Neural cell (in vitro differentiated cells): ENCODE data around the gene KLK8. TPM values are rescaled to one million over a fixed set of nuclear protein-coding genes. Genes with fewer than 3 reads are reported as not detected.

ENCODE experiments used
- H2AFZ ChIP-seq: fragments of 200-600, 300-800 bp; sonication (generic), shearing (Covaris generic); 2 replicates; pipeline ENCODE4 v1.6.0; 2014; ENCODE audit warnings: low read depth, mild to moderate bottlenecking, antibody characterized with exemption, low read length, moderate library complexity
- H3F3A ChIP-seq: fragments of 200-600 bp; shearing (Covaris generic); 2 replicates; pipeline ENCODE4 v1.6.1; 2016; ENCODE audit warnings: mild to moderate bottlenecking, moderate library complexity, mixed read lengths, antibody characterized with exemption, low read length; ENCODE audit not compliant: insufficient read depth, poor library complexity, severe bottlenecking
- H3K27ac ChIP-seq: fragments of 200-600, 300-800 bp; sonication (generic), shearing (Covaris generic); 2 replicates; pipeline ENCODE4 v1.5.1; 2014; ENCODE audit warnings: mild to moderate bottlenecking, low read length, moderate library complexity
- H3K27me3 ChIP-seq: fragments of 300-800, 200-600 bp; sonication (generic), shearing (Covaris generic); 2 replicates; pipeline ENCODE4 v1.6.0; 2014; ENCODE audit warnings: mild to moderate bottlenecking, low read depth, low read length, moderate library complexity; ENCODE audit not compliant: insufficient read depth
- H3K36me3 ChIP-seq: fragments of 300-800, 200-600 bp; sonication (generic), shearing (Covaris generic); 2 replicates; pipeline ENCODE4 v1.5.1; 2014; ENCODE audit warnings: mild to moderate bottlenecking, antibody characterized with exemption, low read length, moderate library complexity; ENCODE audit not compliant: insufficient read depth
- H3K4me2 ChIP-seq: fragments of 300-800, 200-600 bp; sonication (generic), shearing (Covaris generic); 2 replicates; pipeline ENCODE4 v1.6.0; 2014; ENCODE audit warnings: mild to moderate bottlenecking, low read length
- H3K4me3 ChIP-seq: fragments of 300-800, 200-600 bp; sonication (generic), shearing (Covaris generic); 2 replicates; pipeline ENCODE4 v1.5.1; 2014; ENCODE audit warnings: mild to moderate bottlenecking, low read length, moderate library complexity
- H3K79me2 ChIP-seq: fragments of 200-600 bp; shearing (Covaris generic); replicated peaks from 2 replicates; pipeline ENCODE4 v1.6.0; 2014; ENCODE audit warnings: mild to moderate bottlenecking, low read length, moderate library complexity; ENCODE audit not compliant: insufficient read depth
- H3K9ac ChIP-seq: fragments of 300-800, 200-600 bp; sonication (generic), shearing (Covaris generic); 2 replicates; pipeline ENCODE4 v1.6.1; 2016; ENCODE audit warnings: mild to moderate bottlenecking, low read length, mixed read lengths
- H3K9me2 ChIP-seq: fragments of 200-600 bp; shearing (Covaris generic); 2 replicates; pipeline ENCODE4 v1.6.1; 2016; ENCODE audit warnings: mild to moderate bottlenecking, low read length, mixed read lengths; ENCODE audit not compliant: insufficient read depth
- H3K9me3 ChIP-seq: fragments of 200-600, 300-800 bp; sonication (generic), shearing (Covaris generic); 2 replicates; pipeline ENCODE4 v1.6.1; 2016; ENCODE audit warnings: mild to moderate bottlenecking, mixed run types, low read length, moderate library complexity, mixed read lengths
- H4K20me1 ChIP-seq: fragments of 200-600 bp; shearing (Covaris generic); 2 replicates; pipeline ENCODE4 v1.6.1; 2016; ENCODE audit warnings: mild to moderate bottlenecking, mixed run types; ENCODE audit not compliant: insufficient read depth
- EP300 ChIP-seq: fragments of 450-650 bp; conservative IDR thresholded peaks from 2 replicates; pipeline ENCODE4 v1.6.1; 2014; ENCODE audit warnings: antibody characterized with exemption, mild to moderate bottlenecking, moderate library complexity; ENCODE audit not compliant: poor library complexity, severe bottlenecking
- EZH2 ChIP-seq: fragments of 200-600, 300-800 bp; shearing (Covaris generic), sonication (generic); IDR thresholded peaks from 2 replicates; pipeline ENCODE4 v1.6.1; 2014; ENCODE audit warnings: antibody characterized with exemption, low read length, borderline replicate concordance, mild to moderate bottlenecking; ENCODE audit not compliant: insufficient read depth, poor library complexity, severe bottlenecking
- MXI1 ChIP-seq: fragments of 450-650 bp; conservative IDR thresholded peaks from 2 replicates; pipeline ENCODE4 v1.6.1; 2014; ENCODE audit warnings: antibody characterized with exemption, mild to moderate bottlenecking; ENCODE audit not compliant: poor library complexity, severe bottlenecking
- POLR2AphosphoS5 ChIP-seq: IDR thresholded peaks from 2 replicates; pipeline ENCODE4 v1.6.1; 2012
- RAD21 ChIP-seq: fragments of 450-650 bp; conservative IDR thresholded peaks from 2 replicates; pipeline ENCODE4 v1.6.1; 2014; ENCODE audit warnings: antibody characterized with exemption, mild to moderate bottlenecking, moderate library complexity
- SMC3 ChIP-seq: fragments of 450-650 bp; conservative IDR thresholded peaks from 2 replicates; pipeline ENCODE4 v1.6.1; 2014; ENCODE audit warnings: antibody characterized with exemption, mild to moderate bottlenecking, moderate library complexity; ENCODE audit not compliant: poor library complexity
- TAF1 ChIP-seq: IDR thresholded peaks from 2 replicates; pipeline ENCODE4 v1.6.1; 2012; ENCODE audit warnings: low read depth
- polyA plus RNA-seq: library from polyadenylated mRNA; depleted of rRNA; stranded (reverse); fragments of >200 nt; gene quantifications from 2 replicates; pipeline ENCODE4 v1.2.3, GENCODE V29; 2014
- TF ChIP-seq, protein P1 (sequence below): IDR thresholded peaks from 2 replicates; pipeline ENCODE4 v1.6.1; 2012; ENCODE audit warnings: borderline replicate concordance
- TF ChIP-seq, protein P2 (sequence below): fragments of 450-650 bp; IDR thresholded peaks from 2 replicates; pipeline ENCODE4 v1.5.1; 2014; ENCODE audit warnings: antibody characterized with exemption, mild to moderate bottlenecking, moderate library complexity; ENCODE audit not compliant: poor library complexity, severe bottlenecking

Gene KLK8
- polyA plus RNA-seq, 1 donor from 2014 or later: not detected

DNA sequence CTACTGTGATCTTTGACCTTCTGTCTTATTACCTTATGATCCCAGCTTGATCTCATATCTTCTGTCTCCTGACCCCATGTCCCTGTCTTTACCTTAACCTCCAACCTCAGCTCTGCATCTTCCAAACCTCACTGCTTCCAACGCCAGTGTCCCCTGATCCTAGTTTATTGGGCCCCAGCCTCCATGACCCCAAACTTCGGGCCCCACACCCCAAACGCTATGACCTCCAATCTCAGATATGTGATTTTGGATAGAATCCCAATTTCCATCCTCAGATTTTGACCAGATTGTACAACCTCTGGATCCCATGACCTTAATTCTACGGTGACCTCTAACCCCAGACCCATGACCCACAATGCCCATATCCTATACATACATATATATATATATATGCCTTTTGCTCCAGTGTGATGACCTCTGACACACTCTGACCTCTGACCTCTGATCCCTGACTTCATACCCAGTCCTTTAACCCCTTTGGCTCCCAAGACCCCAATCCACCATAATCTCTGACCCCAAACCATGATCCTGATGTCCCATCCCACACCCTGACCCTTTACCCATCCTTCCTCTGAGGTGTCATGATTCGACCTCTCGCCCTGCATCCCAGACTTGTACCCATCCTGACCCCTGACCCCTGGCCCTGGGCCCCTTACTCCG is 29.9 kb upstream of the KLK8 start:
- no peaks in the 10 kb centered on the region for H4K20me1 ChIP-seq
- TF ChIP-seq, protein P1, sequence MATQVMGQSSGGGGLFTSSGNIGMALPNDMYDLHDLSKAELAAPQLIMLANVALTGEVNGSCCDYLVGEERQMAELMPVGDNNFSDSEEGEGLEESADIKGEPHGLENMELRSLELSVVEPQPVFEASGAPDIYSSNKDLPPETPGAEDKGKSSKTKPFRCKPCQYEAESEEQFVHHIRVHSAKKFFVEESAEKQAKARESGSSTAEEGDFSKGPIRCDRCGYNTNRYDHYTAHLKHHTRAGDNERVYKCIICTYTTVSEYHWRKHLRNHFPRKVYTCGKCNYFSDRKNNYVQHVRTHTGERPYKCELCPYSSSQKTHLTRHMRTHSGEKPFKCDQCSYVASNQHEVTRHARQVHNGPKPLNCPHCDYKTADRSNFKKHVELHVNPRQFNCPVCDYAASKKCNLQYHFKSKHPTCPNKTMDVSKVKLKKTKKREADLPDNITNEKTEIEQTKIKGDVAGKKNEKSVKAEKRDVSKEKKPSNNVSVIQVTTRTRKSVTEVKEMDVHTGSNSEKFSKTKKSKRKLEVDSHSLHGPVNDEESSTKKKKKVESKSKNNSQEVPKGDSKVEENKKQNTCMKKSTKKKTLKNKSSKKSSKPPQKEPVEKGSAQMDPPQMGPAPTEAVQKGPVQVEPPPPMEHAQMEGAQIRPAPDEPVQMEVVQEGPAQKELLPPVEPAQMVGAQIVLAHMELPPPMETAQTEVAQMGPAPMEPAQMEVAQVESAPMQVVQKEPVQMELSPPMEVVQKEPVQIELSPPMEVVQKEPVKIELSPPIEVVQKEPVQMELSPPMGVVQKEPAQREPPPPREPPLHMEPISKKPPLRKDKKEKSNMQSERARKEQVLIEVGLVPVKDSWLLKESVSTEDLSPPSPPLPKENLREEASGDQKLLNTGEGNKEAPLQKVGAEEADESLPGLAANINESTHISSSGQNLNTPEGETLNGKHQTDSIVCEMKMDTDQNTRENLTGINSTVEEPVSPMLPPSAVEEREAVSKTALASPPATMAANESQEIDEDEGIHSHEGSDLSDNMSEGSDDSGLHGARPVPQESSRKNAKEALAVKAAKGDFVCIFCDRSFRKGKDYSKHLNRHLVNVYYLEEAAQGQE: no peak
- TF ChIP-seq TAF1 (no peak), POLR2AphosphoS5 (no peak), SMC3 (no peak), MXI1 (no peak), EZH2 (no peak), EP300 (no peak), RAD21 (no peak)
- TF ChIP-seq, protein P2, sequence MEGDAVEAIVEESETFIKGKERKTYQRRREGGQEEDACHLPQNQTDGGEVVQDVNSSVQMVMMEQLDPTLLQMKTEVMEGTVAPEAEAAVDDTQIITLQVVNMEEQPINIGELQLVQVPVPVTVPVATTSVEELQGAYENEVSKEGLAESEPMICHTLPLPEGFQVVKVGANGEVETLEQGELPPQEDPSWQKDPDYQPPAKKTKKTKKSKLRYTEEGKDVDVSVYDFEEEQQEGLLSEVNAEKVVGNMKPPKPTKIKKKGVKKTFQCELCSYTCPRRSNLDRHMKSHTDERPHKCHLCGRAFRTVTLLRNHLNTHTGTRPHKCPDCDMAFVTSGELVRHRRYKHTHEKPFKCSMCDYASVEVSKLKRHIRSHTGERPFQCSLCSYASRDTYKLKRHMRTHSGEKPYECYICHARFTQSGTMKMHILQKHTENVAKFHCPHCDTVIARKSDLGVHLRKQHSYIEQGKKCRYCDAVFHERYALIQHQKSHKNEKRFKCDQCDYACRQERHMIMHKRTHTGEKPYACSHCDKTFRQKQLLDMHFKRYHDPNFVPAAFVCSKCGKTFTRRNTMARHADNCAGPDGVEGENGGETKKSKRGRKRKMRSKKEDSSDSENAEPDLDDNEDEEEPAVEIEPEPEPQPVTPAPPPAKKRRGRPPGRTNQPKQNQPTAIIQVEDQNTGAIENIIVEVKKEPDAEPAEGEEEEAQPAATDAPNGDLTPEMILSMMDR: no peak
- no peaks in the 10 kb centered on the region for H3F3A ChIP-seq
- H2AFZ ChIP-seq: no peak overlapping the region
- no peak overlapping the region for H3K4me2 ChIP-seq
- H3K9me2 ChIP-seq: no peaks in the 10 kb centered on the region
- H3K9ac ChIP-seq: no peak overlapping the region
- no peak overlapping the region for H3K4me3 ChIP-seq
- no peak overlapping the region for H3K27ac ChIP-seq
- no peaks in the 10 kb centered on the region for H3K27me3 ChIP-seq
- H3K9me3 ChIP-seq: no peaks in the 10 kb centered on the region
- H3K36me3 ChIP-seq: no peaks in the 10 kb centered on the region
- H3K79me2 ChIP-seq: no peaks in the 10 kb centered on the region

DNA sequence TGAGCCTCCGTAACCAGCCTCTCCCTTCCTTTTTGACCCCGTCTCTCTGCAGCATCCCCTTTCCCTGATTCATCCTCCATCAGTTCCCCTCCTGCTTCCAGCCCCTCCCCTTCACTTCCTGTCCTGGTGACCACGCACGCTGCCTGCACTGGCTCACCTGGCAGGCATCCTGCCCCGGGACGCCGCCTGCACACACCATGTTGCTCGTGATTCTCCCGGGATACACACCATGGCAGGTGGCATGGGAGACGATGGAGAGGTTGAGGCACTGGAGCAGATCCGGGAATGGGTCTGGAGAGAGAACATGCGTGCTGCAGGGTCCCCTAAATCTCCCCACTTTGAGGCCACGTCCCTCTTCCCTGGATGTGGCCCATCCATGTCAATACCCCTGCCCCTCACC is 29.2 kb upstream of the KLK8 start:
- H3K27me3 ChIP-seq: no peaks in the 10 kb centered on the region
- H3K79me2 ChIP-seq: no peaks in the 10 kb centered on the region
- no peak overlapping the region for H3K4me2 ChIP-seq
- no peak overlapping the region for H2AFZ ChIP-seq
- H3F3A ChIP-seq: no peaks in the 10 kb centered on the region
- H3K27ac ChIP-seq: no peak overlapping the region
- TF ChIP-seq RAD21: no peak
- TF ChIP-seq POLR2AphosphoS5: no peak
- TF ChIP-seq, protein P1: no peak
- no peak for TF ChIP-seq MXI1
- TF ChIP-seq SMC3: no peak
- no peak for TF ChIP-seq EZH2
- no peak for TF ChIP-seq EP300
- TF ChIP-seq TAF1: no peak
- TF ChIP-seq, protein P2: no peak
- no peak overlapping the region for H3K4me3 ChIP-seq
- H4K20me1 ChIP-seq: no peaks in the 10 kb centered on the region
- no peak overlapping the region for H3K9ac ChIP-seq
- H3K9me2 ChIP-seq: no peaks in the 10 kb centered on the region
- no peaks in the 10 kb centered on the region for H3K36me3 ChIP-seq
- no peaks in the 10 kb centered on the region for H3K9me3 ChIP-seq
